Fibroblast of pulmonary artery (primary cell): ENCODE measurements around the gene ILF2.
A peak's percentile ranks its signal among the peaks of the same experiment; 100 is the strongest.
"Not testable (repeated sequence)": the region's sequence is repeated elsewhere in the genome, so short reads cannot be mapped to it uniquely, and the experiment has no call there.

Source experiments
- DNase-seq: peaks from one replicate; pipeline ENCODE4 v3.0.0-alpha.2; 2010; ENCODE audit warnings: low read depth
- H3K4me3 ChIP-seq: replicated peaks from 2 replicates; pipeline ENCODE4 v1.5.1; 2011; ENCODE audit warnings: low read depth, mild to moderate bottlenecking, control low read depth, low read length, moderate library complexity
- CTCF ChIP-seq: IDR thresholded peaks from 2 replicates; pipeline ENCODE4 v1.5.1; 2011; ENCODE audit warnings: mild to moderate bottlenecking, control low read depth, low read length, inconsistent platforms; ENCODE audit errors: missing control alignments

ILF2 gene

DNA sequence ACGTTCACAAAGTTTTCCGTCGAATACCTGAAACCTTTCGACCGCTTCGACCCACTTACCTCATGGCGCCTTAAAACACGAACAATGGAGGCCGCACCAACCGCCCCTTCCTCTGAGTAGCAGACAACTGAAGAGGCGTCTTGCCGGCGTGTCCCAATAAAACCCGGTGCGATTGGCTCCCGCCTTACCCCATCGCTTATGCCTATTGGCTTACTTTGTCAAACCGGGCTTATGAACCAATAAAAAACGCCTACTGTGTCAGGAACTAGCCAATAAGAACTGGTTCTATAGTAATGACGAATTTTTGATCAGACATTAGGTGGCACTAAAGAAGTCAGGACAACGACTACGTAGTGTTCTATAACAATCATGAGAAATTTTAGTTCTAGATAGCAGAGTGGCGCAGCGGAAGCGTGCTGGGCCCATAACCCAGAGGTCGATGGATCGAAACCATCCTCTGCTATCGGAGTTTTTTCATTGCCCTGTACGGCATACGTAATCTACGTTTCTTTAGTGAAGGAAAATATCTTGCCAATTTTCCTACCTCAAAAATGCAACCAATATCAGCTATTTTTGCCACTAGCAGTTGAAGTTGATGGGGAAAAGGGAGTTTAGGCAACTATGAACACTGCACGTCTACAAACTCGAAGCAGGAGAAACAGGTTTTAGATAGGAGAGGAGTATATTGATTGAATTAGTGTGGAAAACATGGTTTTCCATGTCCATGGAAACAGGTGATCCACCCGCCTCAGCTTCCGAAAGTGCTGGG lies at the start of gene ILF2:
Gene ILF2 (minus strand): TSS at position 135 of the 769 bp plus-strand sequence. CDS start 71 bp downstream, at position 64.
- H3K4me3 ChIP-seq: peak within 1 kb of the TSS; percentile 95
- peak; percentile 100 for DNase-seq
- TF ChIP-seq CTCF: peak; percentile 29

DNA sequence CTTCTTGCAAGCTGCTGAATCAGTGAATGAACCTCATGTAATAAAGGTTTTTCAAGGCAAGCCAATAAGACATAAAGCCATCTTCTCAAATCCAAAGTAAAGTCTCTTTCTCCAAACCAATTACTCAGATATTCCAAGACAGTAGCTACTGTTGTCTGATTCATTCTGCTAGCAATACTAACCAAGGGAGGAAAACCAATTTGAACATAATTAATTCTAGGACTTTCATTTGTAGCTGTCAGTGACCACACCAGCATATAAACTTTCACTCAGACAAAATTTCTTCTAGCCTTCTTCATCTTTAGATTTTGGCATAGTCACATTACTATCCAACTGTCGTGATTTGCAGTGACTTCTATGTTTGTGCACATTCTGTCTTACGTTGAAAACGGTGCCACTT lies 46.5 kb upstream of the ILF2 start:
- TF ChIP-seq CTCF: no peak
- DNase-seq: no peak

DNA sequence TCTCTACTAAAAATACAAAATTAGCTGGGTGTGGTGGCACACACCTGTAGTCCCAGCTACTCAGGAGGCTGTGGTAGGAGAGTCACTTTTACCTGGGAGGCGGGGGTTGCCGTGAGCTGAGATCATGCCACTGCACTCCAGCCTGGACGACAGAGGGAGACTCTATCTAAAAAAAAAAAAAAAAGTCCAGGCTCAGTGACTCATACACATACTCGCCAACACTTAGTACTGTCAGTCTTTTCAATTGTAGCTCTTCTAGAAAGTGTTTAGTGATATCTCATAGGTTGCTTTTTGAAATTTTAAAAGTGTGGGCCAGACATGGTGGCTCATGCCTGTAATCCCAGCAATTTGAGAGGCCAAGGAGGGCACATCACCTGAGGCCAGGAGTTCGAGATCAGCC lies 45.4 kb upstream of the ILF2 start:
- not testable (repeated sequence) for H3K4me3 ChIP-seq, DNase-seq

More for the DNA sequence above, 46.5 kb upstream of the ILF2 start:
- H3K4me3 ChIP-seq: no peak overlapping the region

DNA sequence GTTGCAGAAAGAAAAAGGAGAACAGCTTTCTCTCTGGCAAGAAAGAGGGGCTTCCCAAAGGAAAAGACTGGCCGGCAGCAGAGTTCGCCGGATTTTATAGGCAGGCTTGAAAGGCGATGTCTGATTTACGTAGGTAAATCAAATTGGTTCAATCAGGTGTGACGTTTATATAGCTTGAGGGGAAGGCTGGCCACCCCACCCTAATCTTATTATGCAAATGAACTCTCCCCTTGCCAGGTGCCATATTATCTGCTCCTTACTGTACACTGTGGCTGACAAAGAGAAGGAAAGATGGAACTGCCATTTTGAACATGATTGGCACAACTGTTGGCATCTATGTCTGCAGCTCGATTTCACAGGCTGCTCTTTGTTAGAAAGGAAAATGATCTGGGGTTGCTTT lies 40.2 kb upstream of the ILF2 start:
- no peak for TF ChIP-seq CTCF
- DNase-seq: no peak
- H3K4me3 ChIP-seq: no peak overlapping the region

DNA sequence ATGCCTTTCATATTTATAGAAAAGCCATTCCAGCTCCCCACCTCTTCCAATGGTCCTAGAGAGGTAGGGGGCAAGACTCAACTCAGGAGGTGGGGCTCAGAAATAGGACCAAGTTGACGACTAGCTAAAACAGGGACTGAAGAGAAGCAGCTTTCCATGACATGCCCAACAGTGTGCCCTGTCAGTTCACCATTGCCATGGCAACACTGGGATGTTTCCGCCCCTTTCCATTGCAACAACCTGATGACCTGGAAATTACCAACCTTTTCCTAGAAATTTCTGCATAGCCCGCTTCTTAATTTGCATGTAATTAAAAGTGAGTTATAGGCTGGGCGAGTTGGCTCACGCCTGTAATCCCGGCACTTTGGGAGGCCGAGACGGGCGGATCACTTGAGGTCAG lies 34.7 kb upstream of the ILF2 start:
- TF ChIP-seq CTCF: no peak
- H3K4me3 ChIP-seq: no peak overlapping the region
- DNase-seq: no peak

GRCh38 chr1:153699768-153700167 lies 29.0 kb upstream of the ILF2 start:
- no peak for DNase-seq
- TF ChIP-seq CTCF: no peak
- H3K4me3 ChIP-seq: no peak overlapping the region

DNA sequence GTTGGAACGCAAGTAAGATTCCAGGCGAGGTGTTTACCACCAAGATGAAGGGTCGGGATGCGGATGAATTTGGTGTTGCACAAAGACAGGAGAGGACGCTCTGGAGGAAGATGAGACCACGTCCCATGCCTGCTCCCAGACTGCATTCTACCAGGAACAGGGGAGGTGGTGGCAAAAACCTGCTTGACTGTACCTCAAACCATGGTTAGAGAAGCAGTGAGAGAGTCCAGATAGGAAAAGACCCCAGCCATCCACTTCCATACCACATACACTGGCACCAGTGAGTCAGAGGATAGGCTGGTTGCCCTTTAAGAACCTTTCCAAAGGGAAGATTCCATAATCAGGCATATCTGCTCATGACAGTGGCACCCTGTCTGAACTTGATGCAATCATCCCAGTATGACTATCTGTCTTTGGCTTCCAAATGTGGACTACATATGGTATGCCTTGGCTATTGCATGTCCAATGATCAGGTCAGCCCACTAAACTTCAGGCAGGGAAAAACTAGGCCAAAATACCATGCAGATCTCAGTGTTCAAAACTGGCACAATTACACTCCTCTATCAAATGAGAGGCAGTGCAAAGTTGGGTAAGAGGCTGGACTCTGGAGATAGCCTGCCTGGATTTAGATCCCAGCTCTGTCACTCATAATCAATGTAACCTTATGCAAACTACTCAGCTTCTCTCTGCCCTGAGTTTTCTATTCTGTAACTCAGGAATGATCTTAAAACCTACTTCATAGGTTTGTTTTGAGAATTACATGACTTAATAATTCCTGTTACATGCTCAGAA lies 28.3 kb upstream of the ILF2 start:
- no peak for TF ChIP-seq CTCF
- no peak overlapping the region for H3K4me3 ChIP-seq
- peak; percentile 35 for DNase-seq
